Measurements from ENCODE around the gene NACA2.
"Not testable (repeated sequence)": the region's sequence is repeated elsewhere in the genome, so short reads cannot be mapped to it uniquely, and the experiment has no call there.

NACA2 gene

DNA sequence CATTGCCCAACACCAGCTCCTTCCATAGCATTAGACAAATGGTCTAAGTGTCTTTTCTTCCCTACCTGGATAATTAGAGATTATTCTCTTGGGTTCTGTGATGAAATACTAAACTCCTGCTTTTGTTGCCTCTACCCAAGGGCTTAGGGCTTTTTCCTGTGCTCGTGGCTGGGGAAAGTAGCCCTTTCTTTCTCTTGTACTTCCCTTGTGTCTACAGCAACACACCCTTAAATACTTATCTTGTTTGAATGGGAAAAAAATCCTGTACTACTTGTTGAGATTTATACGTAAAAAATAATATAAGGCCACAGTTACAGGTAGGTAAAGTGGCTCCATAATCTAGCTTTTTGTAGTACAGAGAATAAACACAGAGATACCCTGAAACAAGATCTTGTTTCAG is 7.0 kb upstream of the NACA2 start:
- no peak for DNase-seq

DNA sequence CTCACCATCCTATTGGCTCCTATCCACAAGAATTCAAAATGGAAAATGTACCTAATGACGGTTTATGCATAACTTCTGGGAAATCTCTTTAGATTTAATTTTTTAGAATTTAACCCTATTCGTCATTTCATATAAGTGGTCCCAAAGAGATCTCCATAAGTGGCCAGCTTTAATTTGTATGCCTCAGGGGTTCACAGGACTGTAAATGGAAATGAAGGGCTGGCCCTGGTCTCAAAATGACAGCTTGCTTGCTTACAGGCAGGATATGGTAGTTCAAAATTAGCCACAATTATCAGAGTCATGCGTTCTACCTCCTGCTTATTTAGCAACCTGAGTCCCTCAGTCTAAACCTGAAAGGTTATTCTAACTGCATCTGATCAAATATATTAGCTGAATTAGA is 6.6 kb upstream of the NACA2 start:
- DNase-seq, result no peak

DNA sequence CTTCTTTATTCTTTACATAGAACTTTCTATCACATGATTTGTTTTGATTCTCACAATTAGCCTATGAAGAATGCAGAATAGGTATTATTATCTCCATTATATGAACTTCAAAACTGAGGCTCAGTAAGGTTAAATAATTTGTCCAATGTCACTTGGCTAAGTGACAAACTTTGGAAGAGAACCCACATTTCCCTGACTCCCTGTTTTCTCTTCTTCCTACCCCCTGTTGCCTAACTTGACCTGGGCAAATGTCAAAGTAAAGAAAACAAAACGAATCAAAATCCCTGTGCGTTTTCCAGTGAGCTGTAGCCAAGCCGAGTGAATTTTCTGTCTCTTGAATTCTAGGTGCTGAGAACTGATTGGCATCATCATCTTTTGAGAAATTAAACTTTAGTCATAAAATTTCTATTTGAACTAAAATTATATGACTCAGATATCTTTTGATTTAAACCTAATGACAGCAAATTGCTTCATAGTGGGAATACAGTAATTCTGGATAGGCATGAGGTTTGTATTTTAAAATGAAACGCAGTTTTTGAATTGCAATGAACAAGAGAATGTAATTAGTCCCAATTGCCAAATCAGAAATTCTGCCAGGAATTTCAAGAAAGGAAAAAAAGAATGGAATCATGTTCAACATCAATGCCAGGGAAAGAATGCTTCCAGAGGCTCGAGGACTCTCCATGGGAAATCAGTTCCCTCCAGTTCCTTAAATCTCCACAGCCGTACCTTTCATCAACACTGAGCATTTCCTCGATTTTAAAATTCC is 4.6 kb upstream of the NACA2 start:
- DNase-seq, result no peak

DNA sequence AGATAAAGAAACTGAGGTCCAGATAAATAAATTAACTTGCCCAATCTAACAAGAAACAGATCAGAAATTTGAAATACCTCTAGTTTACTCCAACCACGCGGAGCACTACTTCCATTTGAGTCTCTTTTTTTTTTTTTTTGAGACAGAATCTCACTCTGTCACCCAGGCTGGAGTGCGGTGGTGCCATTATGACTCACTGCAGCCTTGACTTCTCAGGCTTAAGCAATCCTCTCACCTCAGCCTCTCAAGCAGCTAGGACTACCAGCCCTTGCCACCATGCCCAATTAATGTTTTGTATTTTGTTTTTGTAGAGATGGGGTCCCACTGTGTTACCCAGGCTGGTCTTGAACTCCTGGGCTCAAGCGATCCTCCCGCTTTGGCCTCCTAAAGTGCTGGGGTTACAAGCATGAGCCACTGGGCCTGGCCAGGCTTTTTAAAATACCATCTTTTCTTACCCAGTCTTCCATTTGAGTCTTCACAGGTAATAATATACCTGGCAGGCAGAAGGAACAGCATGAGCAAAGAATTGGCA is 3.3 kb upstream of the NACA2 start:
- no peak for DNase-seq

DNA sequence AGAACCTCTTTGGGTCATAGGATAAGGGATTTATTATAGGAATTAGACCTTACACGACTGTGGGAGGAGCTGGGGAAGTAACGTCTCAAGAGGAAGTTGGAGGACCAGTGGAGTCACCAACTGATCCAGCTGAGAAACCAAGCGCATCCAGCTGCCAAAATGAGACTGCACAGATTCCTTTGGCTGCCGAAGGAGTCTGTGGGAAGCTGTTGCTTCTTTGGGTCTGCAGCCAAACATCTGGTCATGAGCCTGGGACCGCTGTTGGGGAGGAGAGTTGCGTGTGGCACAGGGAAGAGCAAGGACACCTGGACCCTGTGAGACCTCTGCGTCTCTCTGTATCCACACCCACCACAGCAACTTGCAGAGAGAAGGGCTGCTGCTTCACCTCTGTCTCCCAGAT is 2.4 kb upstream of the NACA2 start:
- DNase-seq, result no peak

DNA sequence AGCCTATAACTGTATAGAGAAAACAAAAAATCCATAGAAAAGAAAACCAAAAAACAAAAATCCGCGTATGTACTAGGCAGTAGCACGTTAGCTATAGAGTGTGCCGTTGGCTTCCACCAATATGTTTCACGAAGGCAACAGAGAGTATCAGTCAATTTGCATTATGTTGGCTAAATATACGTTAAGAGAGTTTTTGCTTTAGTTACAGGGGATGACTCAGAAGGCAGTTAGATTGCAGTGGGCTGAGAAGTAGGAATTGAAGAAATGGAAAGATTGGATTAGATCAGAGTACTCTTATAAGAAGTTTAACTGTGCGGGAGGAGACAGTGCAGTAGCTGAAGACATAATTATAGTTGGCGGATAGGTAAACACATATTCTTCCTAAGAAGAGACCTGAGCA is 911 bp upstream of the NACA2 start:
- no peak for DNase-seq

DNA sequence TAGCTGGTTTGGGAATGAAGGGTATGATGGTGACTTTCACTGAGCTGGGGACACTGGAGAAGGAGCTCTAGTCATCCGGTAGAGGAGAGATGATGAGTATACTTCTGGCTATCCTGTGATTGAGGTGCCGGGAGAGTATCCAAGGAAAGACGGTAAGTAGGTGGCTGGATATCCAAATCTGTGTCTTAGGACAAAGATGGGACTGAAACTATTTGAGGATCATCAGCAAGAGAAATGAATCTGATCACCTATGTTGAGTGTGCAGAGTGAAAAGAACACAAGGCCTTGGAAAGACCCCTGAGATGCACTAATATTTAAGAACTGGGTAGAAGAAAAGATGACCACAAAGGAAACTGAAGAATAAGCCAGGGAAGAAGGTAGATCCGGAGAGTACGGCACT is 1.0 kb downstream of the NACA2 start:
- DNase-seq, result no peak

DNA sequence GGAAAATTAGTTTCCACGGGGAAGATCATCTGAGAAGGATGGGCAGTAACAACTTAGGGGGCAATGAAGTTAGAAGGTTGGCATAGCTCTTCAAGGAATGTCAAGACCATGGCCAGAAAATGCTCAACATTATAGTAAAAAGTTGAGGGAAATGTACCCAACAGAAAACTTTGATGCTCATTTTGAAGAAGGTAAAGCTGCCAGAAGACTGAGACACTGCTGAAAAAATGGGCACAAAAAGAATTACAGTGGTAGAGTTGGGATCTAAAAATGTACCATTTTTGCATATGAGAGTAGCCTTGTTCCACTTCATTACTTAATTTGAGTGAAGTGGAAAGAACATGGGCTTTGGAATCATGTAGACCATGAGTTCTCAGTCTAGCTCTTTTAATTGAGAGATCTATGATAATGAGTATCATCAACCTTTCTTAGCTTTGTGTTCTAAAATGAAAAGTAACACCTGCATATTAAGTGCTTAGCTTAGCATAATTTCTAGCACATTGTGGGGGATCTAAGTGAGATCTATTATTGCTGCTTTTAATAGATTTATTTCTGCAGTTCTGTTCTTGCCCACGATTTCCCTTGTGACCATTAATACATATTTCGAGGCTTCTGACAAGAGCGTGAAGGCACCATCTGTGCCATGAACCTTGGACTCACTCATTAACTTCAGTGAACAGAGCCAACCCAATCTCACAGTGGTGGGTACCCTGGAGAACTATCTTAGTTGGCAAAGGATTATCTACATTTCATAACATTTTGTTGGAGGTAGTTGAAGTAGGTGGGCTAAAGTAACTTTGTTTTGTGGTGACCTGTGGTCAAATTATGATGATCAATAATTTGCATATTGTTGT is 3.0 kb downstream of the NACA2 start:
- DNase-seq, result no peak

DNA sequence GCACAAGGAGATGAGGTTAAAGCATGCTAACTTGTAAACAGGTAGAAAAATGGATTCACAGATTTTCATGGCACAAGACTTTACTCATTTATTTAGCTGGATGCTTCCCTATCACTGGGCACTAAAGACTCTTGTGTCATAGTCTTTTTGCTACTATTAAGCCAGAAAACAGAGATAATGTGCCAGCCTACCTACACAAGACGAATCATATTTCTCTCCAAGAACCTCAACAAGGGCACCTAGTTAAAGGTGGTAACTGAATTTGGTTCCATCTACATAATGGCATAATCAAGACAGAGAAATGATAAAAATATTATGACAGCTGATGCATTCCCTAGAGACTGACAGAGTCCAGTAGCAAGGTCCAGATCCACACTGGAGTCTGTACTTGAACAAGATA is 3.8 kb downstream of the NACA2 start:
- no peak for DNase-seq

DNA sequence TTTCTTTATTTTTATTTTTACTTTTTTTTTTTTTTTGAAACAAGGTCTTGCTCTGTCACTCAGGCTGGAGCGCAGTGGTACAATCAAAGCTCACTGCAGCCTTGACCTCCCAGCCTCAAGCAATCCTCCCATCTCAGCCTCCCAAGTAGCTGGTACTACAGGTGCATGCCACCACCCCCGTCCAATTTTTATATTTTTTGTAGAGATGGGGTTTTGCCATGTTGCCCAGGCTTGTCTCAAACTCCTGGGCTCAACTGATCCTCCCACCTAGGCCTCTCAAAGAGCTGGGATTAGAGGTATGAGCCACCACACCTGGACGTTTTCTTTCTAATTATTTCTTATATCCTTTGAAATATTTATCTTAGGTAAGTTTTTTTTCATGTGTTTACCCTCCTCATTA is 4.4 kb downstream of the NACA2 start:
- not testable (repeated sequence) for DNase-seq

DNA sequence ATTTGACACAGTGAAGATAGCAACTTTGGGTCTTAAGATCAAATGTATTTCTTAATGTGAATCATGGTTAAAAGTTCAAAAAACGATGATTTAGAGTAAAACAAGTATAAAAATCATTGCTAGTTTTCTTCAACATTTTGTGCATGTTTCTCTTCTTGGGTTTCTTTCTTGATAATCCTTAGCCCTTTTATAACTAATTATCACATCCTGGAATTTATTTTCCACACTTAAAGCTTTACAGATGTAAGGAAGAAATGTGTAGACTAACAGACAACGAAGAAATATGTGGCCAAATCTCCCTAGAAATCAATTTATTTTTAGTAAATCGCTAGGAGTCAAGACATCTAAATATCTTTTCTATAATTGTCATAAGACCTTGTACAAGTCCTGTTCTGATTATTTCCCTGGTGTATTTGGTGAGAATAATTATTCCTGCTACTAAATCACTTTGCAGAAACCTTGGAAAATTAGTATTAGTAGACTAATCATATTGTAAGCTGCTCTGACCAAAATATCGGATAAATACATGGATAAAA is 4.9 kb downstream of the NACA2 start:
- no peak for DNase-seq

DNA sequence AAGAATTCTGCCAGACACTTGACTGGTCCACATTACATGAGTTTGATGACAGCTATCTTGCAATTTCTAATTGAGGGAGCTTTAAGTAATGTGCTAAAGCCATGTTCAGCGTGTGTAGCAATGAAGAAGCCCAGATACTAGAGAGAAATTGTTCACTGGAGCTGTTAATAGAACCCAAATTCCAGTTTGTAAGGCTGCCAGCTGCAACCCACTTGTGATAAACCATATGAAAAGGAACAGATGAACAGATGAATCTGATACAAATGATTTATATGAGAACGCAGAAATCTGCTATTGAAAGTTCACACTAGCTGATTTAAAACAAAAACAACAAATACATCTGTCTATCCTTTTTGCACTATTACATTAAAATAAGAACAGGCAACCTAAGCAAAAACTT is 6.2 kb downstream of the NACA2 start:
- DNase-seq, result no peak

DNA sequence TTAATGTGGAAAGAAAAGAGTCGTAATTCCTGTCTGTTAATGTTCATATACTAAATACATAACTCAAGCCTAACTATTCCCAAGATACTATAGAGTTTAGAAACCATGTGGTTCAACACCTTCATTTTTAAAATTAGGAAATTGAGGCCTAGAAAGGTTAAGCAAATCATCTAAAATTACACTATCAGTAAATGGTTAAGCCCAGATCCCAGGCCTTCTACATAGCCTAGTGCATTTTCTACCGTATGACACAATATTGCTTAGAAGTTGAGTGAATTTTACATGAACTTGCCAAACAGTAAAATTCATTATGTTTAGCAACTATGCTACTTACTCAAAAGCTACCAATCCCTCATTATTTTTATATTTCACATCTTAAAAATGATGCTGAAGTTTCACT is 6.8 kb downstream of the NACA2 start:
- DNase-seq, result no peak

DNA sequence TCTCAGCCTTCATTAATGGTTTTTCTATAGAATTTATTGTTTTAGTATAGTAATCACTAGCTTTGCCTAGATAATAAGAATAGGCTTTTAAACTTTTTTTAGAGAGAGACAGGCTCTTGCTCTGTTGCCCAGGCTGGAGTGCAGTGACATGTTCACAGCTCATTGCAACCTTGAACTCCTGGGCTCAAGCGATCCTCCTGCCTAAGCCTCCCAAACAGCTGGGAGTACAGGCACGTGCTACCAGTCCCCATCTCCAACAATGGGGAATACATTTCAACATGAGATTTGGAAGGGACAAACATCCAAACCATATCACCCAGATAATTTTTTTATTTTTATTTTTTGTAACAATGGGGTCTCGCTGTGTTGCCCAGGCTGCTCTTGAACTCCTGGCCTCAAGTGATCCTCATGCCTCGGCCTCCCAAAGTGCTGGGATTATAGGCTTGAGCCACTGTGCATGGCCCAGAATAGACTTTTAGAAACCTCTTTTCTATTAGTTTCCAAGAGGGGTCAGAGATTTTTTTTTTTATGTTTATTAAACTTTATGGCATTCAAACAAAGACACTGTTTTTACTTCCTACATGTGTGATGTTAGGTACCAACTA is 7.3 kb downstream of the NACA2 start:
- no peak for DNase-seq

DNA sequence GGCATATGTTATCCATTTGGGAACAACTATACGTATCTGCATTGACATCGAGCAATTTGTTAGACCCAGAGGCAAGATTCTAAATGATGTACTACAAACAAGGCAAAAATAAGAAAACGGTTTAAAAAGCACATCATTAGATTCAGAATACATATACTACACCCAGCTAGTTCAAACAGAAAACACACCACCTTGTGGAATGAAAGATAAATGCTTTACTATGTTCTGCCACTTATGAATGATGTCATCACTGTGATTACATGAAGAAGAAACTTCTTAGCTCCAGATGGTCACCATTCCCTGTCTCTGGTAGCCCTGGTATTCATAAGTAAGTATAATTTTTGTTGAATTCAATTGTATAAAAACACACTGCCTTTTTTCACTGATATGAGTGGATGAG is 7.8 kb downstream of the NACA2 start:
- peak; percentile 83 for DNase-seq

DNA sequence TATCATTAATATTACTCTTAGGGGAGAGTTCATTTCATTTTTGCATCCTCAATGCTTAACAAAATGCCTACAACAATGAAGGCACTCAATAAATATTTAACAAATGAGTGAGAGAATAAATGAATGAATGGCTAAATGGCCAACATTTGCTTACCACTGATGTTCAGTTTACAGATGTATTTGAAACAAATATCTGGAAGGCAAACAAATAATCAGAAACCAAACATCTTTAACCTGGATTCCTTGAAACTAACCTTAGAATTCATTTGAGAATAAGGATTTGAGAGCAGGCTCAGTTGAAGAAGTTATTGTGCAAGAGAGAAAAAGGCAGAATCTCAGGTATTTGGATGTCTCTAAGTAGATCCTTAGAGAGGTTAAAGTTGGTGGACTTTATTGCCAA is 8.4 kb downstream of the NACA2 start:
- DNase-seq, result no peak

DNA sequence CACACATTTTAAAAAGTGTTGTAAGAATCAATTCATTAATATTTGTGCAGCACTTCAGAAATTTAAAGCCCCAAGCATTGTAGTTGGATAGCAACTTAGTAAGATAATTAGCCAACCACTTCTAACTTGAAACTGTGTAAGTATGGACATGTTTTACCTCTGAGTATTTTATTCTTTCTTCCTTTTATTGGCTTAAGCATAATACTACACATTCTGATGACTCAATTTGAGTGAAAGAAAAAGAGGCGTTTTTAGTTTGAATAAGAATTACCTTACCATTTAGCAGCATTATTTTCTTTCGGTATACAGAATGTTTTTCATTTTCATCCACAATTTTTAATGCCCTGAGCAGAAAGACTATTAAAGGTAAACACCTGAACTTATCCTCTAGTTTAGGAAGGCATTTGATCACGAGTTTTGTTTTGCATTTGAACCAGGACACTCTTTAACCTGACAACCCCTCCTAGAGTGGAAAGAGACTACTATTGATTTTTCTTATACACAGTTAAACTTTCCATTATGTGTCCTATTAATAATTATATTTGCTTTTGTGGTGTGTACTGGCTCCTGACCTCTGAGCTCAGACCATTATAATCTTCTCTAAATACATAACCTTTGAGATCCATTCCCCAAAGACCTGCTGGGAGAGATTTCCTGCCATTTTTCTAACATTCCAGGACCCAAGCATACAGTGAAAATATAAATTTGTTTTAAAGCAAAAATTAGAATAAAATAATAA is 9.2 kb downstream of the NACA2 start:
- DNase-seq, result no peak

DNA sequence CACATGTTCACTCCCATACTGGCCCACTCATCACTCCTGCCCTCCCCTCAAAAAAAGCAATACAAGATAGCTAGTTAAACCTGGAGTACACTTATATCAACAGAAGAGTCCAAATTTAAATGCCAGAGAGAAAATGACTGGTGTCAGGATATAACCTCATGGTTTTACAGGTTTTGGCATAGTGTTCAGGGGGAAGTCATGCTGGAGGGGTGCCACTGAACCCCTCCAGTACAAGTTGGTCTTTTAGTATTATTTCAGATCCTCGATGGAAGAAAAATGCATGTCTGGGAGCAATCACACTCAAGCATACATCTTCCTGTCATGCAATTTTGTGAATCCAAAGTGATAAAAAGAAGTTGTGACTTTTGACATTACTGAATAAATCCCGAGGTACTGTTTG is 10.5 kb downstream of the NACA2 start:
- DNase-seq, result no peak

DNA sequence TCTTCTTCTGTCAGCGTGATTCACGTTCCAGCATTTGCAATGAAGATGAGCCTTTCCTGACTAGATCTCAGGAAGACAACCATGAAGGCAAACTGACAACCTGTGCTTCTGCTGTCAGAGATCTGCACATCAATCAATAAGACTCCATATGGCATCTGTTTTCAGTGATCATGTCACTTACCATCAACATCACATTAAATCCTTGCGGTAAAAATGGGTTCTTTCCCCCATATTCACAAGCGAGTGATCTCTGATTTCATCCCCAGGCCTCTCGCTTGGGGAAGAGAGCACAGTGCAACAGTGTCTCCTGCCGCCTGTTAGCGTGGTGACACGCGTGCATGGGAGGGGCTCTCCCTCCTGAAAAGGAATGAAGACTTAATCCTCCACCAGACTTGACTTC is 11.1 kb downstream of the NACA2 start:
- DNase-seq, result no peak

DNA sequence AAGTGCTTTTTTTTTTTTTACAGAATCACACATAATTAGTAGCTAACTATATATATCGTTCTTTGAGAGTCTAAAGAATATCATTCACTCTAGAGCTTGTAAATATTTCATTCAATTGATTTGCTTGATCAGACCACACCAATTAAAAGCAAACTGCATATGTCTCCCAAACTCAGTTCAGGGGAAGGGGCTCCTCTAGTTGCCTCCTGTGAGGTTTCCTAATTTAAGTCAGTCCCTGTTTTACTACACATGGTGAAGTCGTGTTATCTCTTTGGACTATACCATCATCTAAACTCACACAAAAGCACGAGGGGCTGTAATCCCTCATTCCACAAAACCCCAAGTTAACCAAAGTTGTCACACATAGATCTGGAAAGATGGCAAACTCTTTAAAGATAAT is 11.7 kb downstream of the NACA2 start:
- no peak for DNase-seq

DNA sequence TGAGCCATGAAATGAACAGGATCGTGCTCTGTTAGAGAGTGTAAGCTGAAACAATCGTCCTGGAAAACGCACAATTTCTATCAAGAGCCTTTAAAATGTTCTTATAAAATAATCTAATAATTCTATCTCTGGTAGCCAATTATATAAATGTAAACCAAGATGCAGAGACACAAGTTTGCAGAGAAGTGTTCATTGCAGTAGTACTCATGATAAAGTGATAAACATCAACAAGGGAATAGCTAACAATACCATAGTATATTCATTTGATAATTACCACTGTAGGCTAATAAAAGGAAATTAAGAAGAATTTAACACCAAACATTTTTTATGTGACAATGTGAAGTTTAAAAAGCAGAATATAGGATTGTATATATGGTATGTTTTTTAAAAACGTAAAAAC is 12.4 kb downstream of the NACA2 start:
- no peak for DNase-seq

DNA sequence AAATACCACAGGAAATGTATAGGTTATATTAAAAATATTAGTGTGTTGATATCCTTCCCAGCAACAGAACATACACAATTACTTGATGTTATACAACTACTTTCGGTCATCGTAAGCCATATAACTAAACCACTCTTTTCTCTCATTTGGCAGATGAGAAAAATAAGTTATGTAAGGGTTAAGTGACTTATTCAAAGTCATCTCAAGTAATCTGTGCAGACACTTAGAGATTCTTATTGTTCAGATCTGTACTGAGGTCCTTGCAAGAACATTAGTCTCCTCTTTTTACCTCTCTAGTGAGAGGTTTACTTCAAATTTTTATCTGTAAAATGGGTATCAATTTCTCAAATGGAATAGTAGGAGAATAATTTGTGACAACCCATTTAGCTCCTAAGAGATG is 15.0 kb downstream of the NACA2 start:
- DNase-seq, result no peak

Measured in HCEC 1CT (cell line).